ENCODE data around the gene CNPY1.

DNA sequence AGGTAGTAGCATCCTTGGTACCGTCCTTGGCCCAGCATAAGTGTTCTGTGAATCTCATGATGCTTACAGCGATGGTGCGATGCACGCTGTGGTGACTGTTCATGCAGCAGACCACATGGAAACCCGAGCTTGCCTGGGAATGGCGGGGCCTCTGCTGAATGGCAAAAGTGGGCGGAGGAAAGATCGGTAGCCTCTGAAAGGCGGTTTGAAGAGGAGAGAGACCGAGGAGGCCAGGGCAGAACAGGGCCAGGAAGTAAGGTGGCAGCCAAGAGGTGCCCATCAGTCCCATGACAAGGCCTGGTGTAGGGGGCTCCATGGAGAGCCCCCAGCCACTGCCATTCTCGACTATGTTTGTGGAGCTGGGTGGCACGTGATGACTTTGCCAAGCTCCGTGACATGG lies 33.2 kb upstream of the CNPY1 start:
- TF ChIP-seq, protein P1, sequence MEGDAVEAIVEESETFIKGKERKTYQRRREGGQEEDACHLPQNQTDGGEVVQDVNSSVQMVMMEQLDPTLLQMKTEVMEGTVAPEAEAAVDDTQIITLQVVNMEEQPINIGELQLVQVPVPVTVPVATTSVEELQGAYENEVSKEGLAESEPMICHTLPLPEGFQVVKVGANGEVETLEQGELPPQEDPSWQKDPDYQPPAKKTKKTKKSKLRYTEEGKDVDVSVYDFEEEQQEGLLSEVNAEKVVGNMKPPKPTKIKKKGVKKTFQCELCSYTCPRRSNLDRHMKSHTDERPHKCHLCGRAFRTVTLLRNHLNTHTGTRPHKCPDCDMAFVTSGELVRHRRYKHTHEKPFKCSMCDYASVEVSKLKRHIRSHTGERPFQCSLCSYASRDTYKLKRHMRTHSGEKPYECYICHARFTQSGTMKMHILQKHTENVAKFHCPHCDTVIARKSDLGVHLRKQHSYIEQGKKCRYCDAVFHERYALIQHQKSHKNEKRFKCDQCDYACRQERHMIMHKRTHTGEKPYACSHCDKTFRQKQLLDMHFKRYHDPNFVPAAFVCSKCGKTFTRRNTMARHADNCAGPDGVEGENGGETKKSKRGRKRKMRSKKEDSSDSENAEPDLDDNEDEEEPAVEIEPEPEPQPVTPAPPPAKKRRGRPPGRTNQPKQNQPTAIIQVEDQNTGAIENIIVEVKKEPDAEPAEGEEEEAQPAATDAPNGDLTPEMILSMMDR (IDR thresholded peaks at IDR 0.05): no peak
- TF ChIP-seq POLR2AphosphoS5 (IDR thresholded peaks at IDR 0.05) (no peak), POLR2A (IDR thresholded peaks at IDR 0.05) (no peak), EP300 (IDR thresholded peaks at IDR 0.05; ENCODE audit: low read depth) (no peak)
